Measurements from ENCODE around the gene CPNE1. TPM values are rescaled to one million over a fixed set of nuclear protein-coding genes. Genes with fewer than 3 reads are reported as not detected.

CPNE1 gene
- total and polyA plus RNA-seq, 2 of the 8 experiments (the other 6 are each of a cell fraction or from before 2014, with no cell fraction given): 294 to 346 TPM

GRCh38 chr20:35582741-35583404, 81.8 kb downstream of the CPNE1 start:
- Histone ChIP-seq H2AK5ac (ENCODE audit: low read depth, low read length) (no peak overlapping the region), H3K9me3 (ENCODE audit: insufficient read depth in 2 of 2, low read depth in 1 of 2, low read length in 1 of 2) (no peaks in the 10 kb centered on the region), H3K4ac (replicated peaks; ENCODE audit: insufficient read length, low read depth, low read length) (no peak overlapping the region), H3K14ac (ENCODE audit: insufficient read length) (no peak overlapping the region), H2BK15ac (ENCODE audit: low read length) (no peak overlapping the region), H4K20me1 (replicated peaks in 1 of 2; ENCODE audit: control insufficient read depth in 1 of 2, insufficient read depth in 2 of 2, low read length in 2 of 2) (no peaks in the 10 kb centered on the region), H2BK5ac (ENCODE audit: low read depth, low read length) (no peak overlapping the region), H3K79me1 (ENCODE audit: low read depth, low read length) (no peaks in the 10 kb centered on the region), H3K36me3 (ENCODE audit: control insufficient read depth in 2 of 4, insufficient read depth in 4 of 4, low read length in 3 of 4) (no peaks in the 10 kb centered on the region), H3K23me2 (ENCODE audit: low read depth, low read length) (peaks cover 3% of the 10 kb centered on the region; the same call in 1 of the 2 replicates), H2BK120ac (replicated peaks; ENCODE audit: low read depth, low read length) (no peak overlapping the region), H2BK12ac (ENCODE audit: low read depth, low read length) (no peak overlapping the region), H3K18ac (ENCODE audit: extremely low read depth, low read length) (no peak overlapping the region), H4K91ac (replicated peaks; ENCODE audit: insufficient read length, low read length) (no peak overlapping the region), H3K23ac (ENCODE audit: insufficient read length) (no peak overlapping the region), H3K56ac (replicated peaks; ENCODE audit: insufficient read length, low read depth, low read length) (no peak overlapping the region), H3K79me2 (ENCODE audit: control insufficient read depth in 1 of 2, insufficient read depth in 2 of 2, low read length in 2 of 2) (no peaks in the 10 kb centered on the region), H4K5ac (ENCODE audit: insufficient read length, low read depth, low read length) (no peak overlapping the region), H3K27me3 (replicated peaks in 1 of 4; ENCODE audit: control insufficient read depth in 3 of 4, extremely low read depth in 1 of 4, insufficient read depth in 3 of 4, low read length in 3 of 4) (no peaks in the 10 kb centered on the region), H3K9ac (replicated peaks in 1 of 4; ENCODE audit: extremely low read depth in 1 of 4, low read depth in 3 of 4, low read length in 3 of 4) (no peak overlapping the region), H3K4me1 (replicated peaks in 1 of 4; ENCODE audit: control insufficient read depth in 3 of 4, insufficient read depth in 4 of 4, low read length in 3 of 4) (no peaks in the 10 kb centered on the region), H3K4me2 (ENCODE audit: insufficient read depth in 1 of 2, low read depth in 2 of 2, low read length in 2 of 2) (no peak overlapping the region), H2AFZ (ENCODE audit: low read length) (no peak overlapping the region), H4K8ac (ENCODE audit: extremely low read depth, insufficient read depth, low read length) (no peak overlapping the region), H2BK20ac (ENCODE audit: low read length) (no peak overlapping the region), H3K27ac (ENCODE audit: low read depth, low read length) (no peak overlapping the region), H3K4me3 (ENCODE audit: extremely low read depth in 1 of 4, insufficient read depth in 2 of 4, low read depth in 3 of 4, low read length in 4 of 4) (no peak overlapping the region)
- WGBS, 2 experiments (ENCODE audit: extremely low coverage in 1 of 2, insufficient coverage in 1 of 2, insufficient read length in 1 of 2, insufficient replicate concordance in 2 of 2, low coverage in 1 of 2, low lambda C conversion rate in 2 of 2, missing lambda C conversion rate in 1 of 2): 88% methylated on average over 12 of the region's 12 CpGs; no CpG with 5 or more reads in 1 of the 2 experiments
- ChIA-PET POLR2A (ENCODE audit: partially characterized antibody) (interaction anchor here (0.9 to 1.2 kb wide), 2 partner anchors 9 to 21 kb away, joined by 3 read pairs; no protein-coding TSS in a partner anchor), CTCF (ENCODE audit: partially characterized antibody) (no interaction called here)
- FAIRE-seq: no peak
- no peak for DNase-seq (ENCODE audit: low read depth in 1 of 2, low spot score in 2 of 2)
- TF ChIP-seq CEBPB (IDR thresholded peaks at IDR 0.05; ENCODE audit: low read depth, low read length) (no peak), HDAC2 (IDR thresholded peaks at IDR 0.05; ENCODE audit: borderline replicate concordance in 1 of 2, low read depth in 2 of 2, low read length in 2 of 2) (no peak), BACH1 (IDR thresholded peaks at IDR 0.05; ENCODE audit: low read length) (no peak), FOSL1 (IDR thresholded peaks at IDR 0.05; ENCODE audit: insufficient read depth, low read depth, low read length) (no peak), HDAC6 (IDR thresholded peaks at IDR 0.05; ENCODE audit: low read depth, low read length) (no peak), SIX5 (IDR thresholded peaks at IDR 0.05; ENCODE audit: low read depth, low read length) (no peak), ATF2 (IDR thresholded peaks at IDR 0.05; ENCODE audit: low read length) (no peak), YY1 (IDR thresholded peaks at IDR 0.05; ENCODE audit: low read depth, low read length) (no peak)
